Measurements from ENCODE around the gene NFE2.

GRCh38 chr12:54246011-54246641, 54.7 kb downstream of the NFE2 start:
- TF ChIP-seq PPARA (CRISPR knock-in tag; IDR thresholded peaks at IDR 0.05; ENCODE audit: borderline replicate concordance) = no peak
- TF ChIP-seq TOX (CRISPR knock-in tag; IDR thresholded peaks at IDR 0.05; ENCODE audit: borderline replicate concordance) = no peak
- TF ChIP-seq RARB (CRISPR knock-in tag; IDR thresholded peaks at IDR 0.05) = no peak
- TF ChIP-seq CSDC2 (CRISPR knock-in tag; IDR thresholded peaks at IDR 0.05) = no peak
- no peak for TF ChIP-seq ZC3H10 (CRISPR knock-in tag; IDR thresholded peaks at IDR 0.05)
- TF ChIP-seq PATZ1 (CRISPR knock-in tag; IDR thresholded peaks at IDR 0.05; ENCODE audit: borderline replicate concordance) = no peak
- no peak for TF ChIP-seq ZFP3 (CRISPR knock-in tag; IDR thresholded peaks at IDR 0.05)
- no peak for TF ChIP-seq SNAI2 (CRISPR knock-in tag; IDR thresholded peaks at IDR 0.05)
- TF ChIP-seq ZFP30 (CRISPR knock-in tag; IDR thresholded peaks at IDR 0.05) = no peak
- no peak for TF ChIP-seq CREB5 (CRISPR knock-in tag; IDR thresholded peaks at IDR 0.05; ENCODE audit: low read depth)
- TF ChIP-seq ZNF565 (CRISPR knock-in tag; conservative IDR thresholded peaks at IDR 0.05; ENCODE audit: low read depth) = no peak
- no peak for TF ChIP-seq ISL1 (CRISPR knock-in tag; IDR thresholded peaks at IDR 0.05)
- no peak for TF ChIP-seq BACH2 (CRISPR knock-in tag; IDR thresholded peaks at IDR 0.05; ENCODE audit: borderline replicate concordance)
- TF ChIP-seq ARNTL (CRISPR knock-in tag; IDR thresholded peaks at IDR 0.05; ENCODE audit: borderline replicate concordance, low read depth) = no peak
